ENCODE data around the gene TUT7. TPM values are rescaled to one million over a fixed set of nuclear protein-coding genes. Genes with fewer than 3 reads are reported as not detected.

The TUT7 gene
- total RNA-seq, 4 donors from 2014 or later = 15.4 to 89.1 (median 38.6) TPM

GRCh38 chr9:86328156-86328555 is 26.1 kb downstream of the TUT7 start:
- in situ Hi-C loops (cut with MboI; ENCODE audit: low sequenced_read_pairs in 4 of 4) = no loop called here
- Histone ChIP-seq H3K9me3 (no peaks in the 10 kb centered on the region), H3K27ac (no peak overlapping the region), H3K4me3 (no peak overlapping the region), H3K36me3 (peaks cover 0 to 84% of the 10 kb centered on the region in 2 donors), H3K27me3 (no peaks in the 10 kb centered on the region), H3K4me1 (no peaks in the 10 kb centered on the region)
- no peak for ATAC-seq
- intact Hi-C loops (cut with DNase I; ENCODE audit: low total_unique reads) = no loop called here
- DNase-seq = no peak
- TF ChIP-seq POLR2A (IDR thresholded peaks at IDR 0.05) (no peak), CTCF (IDR thresholded peaks at IDR 0.05 in 4 of 5, conservative IDR thresholded peaks at IDR 0.05 in 1 of 5) (no peak)

GRCh38 chr9:86326536-86326935 is 27.7 kb downstream of the TUT7 start:
- in situ Hi-C loops (cut with MboI; ENCODE audit: low sequenced_read_pairs in 4 of 4) = no loop called here
- ATAC-seq = no peak

GRCh38 chr9:86324901-86325300 is 29.3 kb downstream of the TUT7 start:
- no peaks in the 10 kb centered on the region for H3K27me3 ChIP-seq
- DNase-seq (no peak), ATAC-seq (no peak)
- no peaks in the 10 kb centered on the region for H3K9me3 ChIP-seq
- in situ Hi-C loops (cut with MboI; ENCODE audit: low sequenced_read_pairs in 4 of 4) (no loop called here), intact Hi-C loops (cut with DNase I; ENCODE audit: low total_unique reads) (no loop called here)
- H3K4me1 ChIP-seq = no peaks in the 10 kb centered on the region
- TF ChIP-seq CTCF (IDR thresholded peaks at IDR 0.05 in 4 of 5, conservative IDR thresholded peaks at IDR 0.05 in 1 of 5) (no peak), POLR2A (IDR thresholded peaks at IDR 0.05) (no peak)
- no peak overlapping the region for H3K4me3 ChIP-seq
- H3K36me3 ChIP-seq = peaks cover 4 to 94% of the 10 kb centered on the region in 2 donors
- H3K27ac ChIP-seq = no peak overlapping the region

More at GRCh38 chr9:86326536-86326935, 27.7 kb downstream of the TUT7 start:
- no peak for DNase-seq
- Histone ChIP-seq H3K4me1 (no peaks in the 10 kb centered on the region), H3K27me3 (no peaks in the 10 kb centered on the region), H3K36me3 (peaks cover 0 to 84% of the 10 kb centered on the region in 2 donors), H3K27ac (no peak overlapping the region), H3K9me3 (no peaks in the 10 kb centered on the region), H3K4me3 (no peak overlapping the region)
- TF ChIP-seq CTCF (IDR thresholded peaks at IDR 0.05 in 4 of 5, conservative IDR thresholded peaks at IDR 0.05 in 1 of 5) (no peak), POLR2A (IDR thresholded peaks at IDR 0.05) (no peak)
- intact Hi-C loops (cut with DNase I; ENCODE audit: low total_unique reads) = no loop called here

- in situ Hi-C loops (cut with MboI; ENCODE audit: low sequenced_read_pairs in 4 of 4) = no loop called here
- Histone ChIP-seq H3K27ac (no peak overlapping the region), H3K4me1 (no peaks in the 10 kb centered on the region), H3K27me3 (no peaks in the 10 kb centered on the region), H3K9me3 (no peaks in the 10 kb centered on the region), H3K4me3 (no peak overlapping the region), H3K36me3 (peaks cover 4 to 100% of the 10 kb centered on the region in 2 donors)
- intact Hi-C loops (cut with DNase I; ENCODE audit: low total_unique reads) = no loop called here
- ATAC-seq (no peak), DNase-seq (no peak)
- TF ChIP-seq POLR2A (IDR thresholded peaks at IDR 0.05) (no peak), CTCF (IDR thresholded peaks at IDR 0.05 in 4 of 5, conservative IDR thresholded peaks at IDR 0.05 in 1 of 5) (no peak)
These were observed 29.9 kb downstream of the TUT7 start for GRCh38 chr9:86324308-86324707.

GRCh38 chr9:86322973-86323644 is 31.1 kb downstream of the TUT7 start:
- in situ Hi-C loops (cut with MboI; ENCODE audit: low sequenced_read_pairs in 4 of 4) = no loop called here
- H3K4me3 ChIP-seq = no peak overlapping the region
- no peak for DNase-seq
- TF ChIP-seq CTCF (IDR thresholded peaks at IDR 0.05 in 4 of 5, conservative IDR thresholded peaks at IDR 0.05 in 1 of 5) (no peak), POLR2A (IDR thresholded peaks at IDR 0.05) (no peak)
- no peaks in the 10 kb centered on the region for H3K9me3 ChIP-seq
- H3K27ac ChIP-seq = no peak overlapping the region
- H3K27me3 ChIP-seq = no peaks in the 10 kb centered on the region
- H3K4me1 ChIP-seq = no peaks in the 10 kb centered on the region
- intact Hi-C loops (cut with DNase I; ENCODE audit: low total_unique reads) = no loop called here
- peaks cover 4 to 100% of the 10 kb centered on the region in 2 donors for H3K36me3 ChIP-seq
- peak in 1 of 2 donors; percentile 44 for ATAC-seq
